Mesenchymal stem cell (in vitro differentiated cells and primary cell): ENCODE results near the gene DBNDD1.

Source experiments
- DNase-seq: peaks from one replicate; pipeline ENCODE4 v3.0.0-alpha.2; 2013
- H2AFZ ChIP-seq: one replicate; pipeline ENCODE4 v1.6.1; 2013; ENCODE audit warnings: low read depth, mild to moderate bottlenecking, control low read depth, inconsistent platforms, low read length, moderate library complexity
- H2AK5ac ChIP-seq: 2 replicates; pipeline ENCODE4 v1.6.1; 2013; ENCODE audit warnings: low read length, moderate library complexity, mild to moderate bottlenecking, inconsistent platforms; ENCODE audit not compliant: severe bottlenecking
- H2BK120ac ChIP-seq: one replicate; pipeline ENCODE4 v1.6.1; 2013; ENCODE audit warnings: low read depth, mild to moderate bottlenecking, inconsistent platforms, low read length, moderate library complexity
- H2BK12ac ChIP-seq, 2 experiments: one replicate each; pipeline ENCODE4 v1.6.1; 2013; ENCODE audit warnings: inconsistent platforms in 2 of 2, low read length in 2 of 2, mild to moderate bottlenecking in 2 of 2, moderate library complexity in 2 of 2, control low read depth in 1 of 2
- H2BK15ac ChIP-seq: one replicate; pipeline ENCODE4 v1.6.1; 2013; ENCODE audit warnings: mild to moderate bottlenecking, low read depth, inconsistent platforms; ENCODE audit not compliant: poor library complexity, severe bottlenecking
- H2BK5ac ChIP-seq: 2 replicates; pipeline ENCODE4 v1.6.1; 2013; ENCODE audit warnings: low read depth, mild to moderate bottlenecking, low read length, control low read depth, inconsistent platforms; ENCODE audit not compliant: poor library complexity, severe bottlenecking
- H3K14ac ChIP-seq, 2 experiments: one replicate each; pipeline ENCODE4 v1.6.1; 2013; ENCODE audit warnings: inconsistent platforms in 2 of 2, low read length in 2 of 2, control low read depth in 1 of 2, mild to moderate bottlenecking in 1 of 2, moderate library complexity in 1 of 2
- H3K18ac ChIP-seq, 2 experiments: one replicate each; pipeline ENCODE4 v1.6.1; 2013; ENCODE audit warnings: inconsistent platforms in 2 of 2, low read length in 2 of 2, control low read depth in 1 of 2, low read depth in 1 of 2, mild to moderate bottlenecking in 1 of 2
- H3K23ac ChIP-seq, 2 experiments: one replicate each; pipeline ENCODE4 v1.6.1; 2013; ENCODE audit warnings: inconsistent platforms in 2 of 2, low read length in 2 of 2, mild to moderate bottlenecking in 2 of 2, moderate library complexity in 2 of 2, control low read depth in 1 of 2
- H3K27ac ChIP-seq: 2 replicates; pipeline ENCODE4 v1.5.1; 2013; ENCODE audit warnings: mild to moderate bottlenecking, moderate library complexity, low read length, control low read depth, inconsistent platforms; ENCODE audit not compliant: poor library complexity, severe bottlenecking
- H3K27me3 ChIP-seq, 2 experiments: 2 replicates each; pipeline versions ENCODE4 v1.6.1 to v1.7.0; 2013; ENCODE audit warnings: low read length in 2 of 2, mild to moderate bottlenecking in 2 of 2, moderate library complexity in 2 of 2, control low read depth in 1 of 2, inconsistent platforms in 1 of 2; ENCODE audit not compliant: control insufficient read depth in 1 of 2, insufficient read depth in 1 of 2
- H3K36me3 ChIP-seq, 2 experiments: 2 replicates each; pipeline versions ENCODE4 v1.6.1 to v1.7.0; 2013; ENCODE audit warnings: low read length in 2 of 2, control low read depth in 1 of 2, inconsistent platforms in 1 of 2, low read depth in 1 of 2, mild to moderate bottlenecking in 1 of 2; ENCODE audit not compliant: insufficient read depth in 2 of 2, control insufficient read depth in 1 of 2
- H3K4ac ChIP-seq, 2 experiments: one replicate each; pipeline ENCODE4 v1.6.1; 2013; ENCODE audit warnings: inconsistent platforms in 2 of 2, low read length in 2 of 2, mild to moderate bottlenecking in 2 of 2, moderate library complexity in 2 of 2, control low read depth in 1 of 2, low read depth in 1 of 2
- H3K4me1 ChIP-seq: 2 replicates; pipeline ENCODE4 v1.6.1; 2013; ENCODE audit warnings: low read depth, low read length, control low read depth; ENCODE audit not compliant: control insufficient read depth, insufficient read depth
- H3K4me2 ChIP-seq: 2 replicates; pipeline ENCODE4 v1.6.1; 2013; ENCODE audit warnings: low read length, mild to moderate bottlenecking, inconsistent platforms; ENCODE audit not compliant: poor library complexity, severe bottlenecking
- H3K4me3 ChIP-seq, 2 experiments: 2 replicates each; pipeline versions ENCODE4 v1.5.1 to v1.7.0; 2013; ENCODE audit warnings: low read length in 2 of 2, mild to moderate bottlenecking in 2 of 2, control low read depth in 1 of 2, low read depth in 1 of 2; ENCODE audit not compliant: insufficient read depth in 1 of 2
- H3K79me1 ChIP-seq: replicated peaks from 2 replicates; pipeline ENCODE4 v1.6.1; 2013; ENCODE audit warnings: mild to moderate bottlenecking, control low read depth, low read length, inconsistent platforms; ENCODE audit not compliant: poor library complexity, severe bottlenecking
- H3K9ac ChIP-seq: 2 replicates; pipeline ENCODE4 v1.7.0; 2013; ENCODE audit warnings: mild to moderate bottlenecking, low read length, moderate library complexity
- H3K9me3 ChIP-seq: 2 replicates; pipeline ENCODE4 v1.7.0; 2013; ENCODE audit warnings: mild to moderate bottlenecking, low read length; ENCODE audit not compliant: control insufficient read depth
- H4K8ac ChIP-seq: one replicate; pipeline ENCODE4 v1.6.1; 2013; ENCODE audit warnings: inconsistent platforms, mild to moderate bottlenecking, low read length, moderate library complexity
- H4K91ac ChIP-seq: one replicate; pipeline ENCODE4 v1.6.1; 2013; ENCODE audit warnings: mild to moderate bottlenecking, low read length, inconsistent platforms
- WGBS: methylation state at CpG from one replicate; pipeline ENCODE4 v1.1.7; 2013; ENCODE audit warnings: mixed read lengths; 5-methylcytosine and 5-hydroxymethylcytosine counted together

DBNDD1 gene

GRCh38 chr16:90046122-90046970 is 27.1 kb upstream of the DBNDD1 start:
- Histone ChIP-seq H3K79me1 (no peaks in the 10 kb centered on the region), H4K91ac (peak overlapping the region; percentile 84), H3K4me2 (peak overlapping the region; percentile 3), H2BK120ac (no peak overlapping the region), H2AK5ac (no peak overlapping the region), H4K8ac (peak overlapping the region; percentile 89), H3K18ac (peak overlapping the region in 1 of 2 experiments; percentile 84), H3K4ac (no peak overlapping the region), H2BK5ac (no peak overlapping the region), H2BK12ac (peak overlapping the region in 1 of 2 experiments; percentile 0), H3K27me3 (peaks cover 7 to 12% of the 10 kb centered on the region in 2 experiments), H3K9me3 (no peaks in the 10 kb centered on the region), H3K14ac (peak overlapping the region in 1 of 2 experiments; percentile 66), H3K27ac (no peak overlapping the region), H3K4me3 (peak overlapping the region in 1 of 2 experiments; percentile 63), H3K23ac (peak overlapping the region in 1 of 2 experiments; percentile 63), H2AFZ (peak overlapping the region; percentile 72), H3K4me1 (peaks cover 19% of the 10 kb centered on the region), H2BK15ac (no peak overlapping the region), H3K9ac (peak overlapping the region; percentile 68), H3K36me3 (peaks cover 24 to 25% of the 10 kb centered on the region in 2 experiments)
- 67% methylated on average over 20 of the region's 23 CpGs for WGBS
- no peak for DNase-seq

- Histone ChIP-seq H3K27me3 (peaks cover 7 to 9% of the 10 kb centered on the region in 2 experiments), H3K4me2 (no peak overlapping the region), H3K4me1 (peaks cover 19% of the 10 kb centered on the region), H2BK15ac (no peak overlapping the region), H3K18ac (no peak overlapping the region), H3K4ac (no peak overlapping the region), H2BK120ac (no peak overlapping the region), H3K9ac (no peak overlapping the region), H4K91ac (no peak overlapping the region), H2BK12ac (no peak overlapping the region), H3K14ac (no peak overlapping the region), H3K27ac (no peak overlapping the region), H2AFZ (no peak overlapping the region), H3K23ac (no peak overlapping the region), H2AK5ac (no peak overlapping the region), H2BK5ac (no peak overlapping the region), H3K79me1 (no peaks in the 10 kb centered on the region), H4K8ac (no peak overlapping the region), H3K9me3 (no peaks in the 10 kb centered on the region), H3K4me3 (no peak overlapping the region), H3K36me3 (peaks cover 41 to 42% of the 10 kb centered on the region in 2 experiments)
- DNase-seq = no peak
- 92% methylated on average over 7 of the region's 7 CpGs for WGBS
These were observed 24.9 kb upstream of the DBNDD1 start for GRCh38 chr16:90044111-90044551.

- Histone ChIP-seq H4K91ac (no peak overlapping the region), H4K8ac (no peak overlapping the region), H2AFZ (no peak overlapping the region), H3K4me3 (no peak overlapping the region), H2BK120ac (no peak overlapping the region), H2AK5ac (no peak overlapping the region), H3K27me3 (peaks cover 6 to 7% of the 10 kb centered on the region in 2 experiments), H3K14ac (no peak overlapping the region), H3K4ac (no peak overlapping the region), H2BK12ac (no peak overlapping the region), H3K36me3 (peaks cover 44 to 48% of the 10 kb centered on the region in 2 experiments), H3K79me1 (no peaks in the 10 kb centered on the region), H3K9ac (no peak overlapping the region), H3K9me3 (no peaks in the 10 kb centered on the region), H2BK15ac (no peak overlapping the region), H3K4me1 (peaks cover 19% of the 10 kb centered on the region), H2BK5ac (no peak overlapping the region), H3K18ac (no peak overlapping the region), H3K27ac (no peak overlapping the region), H3K4me2 (no peak overlapping the region), H3K23ac (no peak overlapping the region)
- DNase-seq = no peak
- 91% methylated on average over 18 of the region's 20 CpGs for WGBS
These were observed 24.3 kb upstream of the DBNDD1 start for GRCh38 chr16:90043526-90043925.

- Histone ChIP-seq H2BK15ac (no peak overlapping the region), H3K4ac (no peak overlapping the region), H3K4me1 (peaks cover 19% of the 10 kb centered on the region), H2AFZ (no peak overlapping the region), H3K14ac (no peak overlapping the region), H3K79me1 (no peaks in the 10 kb centered on the region), H3K4me3 (no peak overlapping the region), H3K4me2 (no peak overlapping the region), H2BK120ac (no peak overlapping the region), H3K27ac (no peak overlapping the region), H3K36me3 (peaks cover 49 to 52% of the 10 kb centered on the region in 2 experiments), H3K27me3 (peaks cover 6 to 7% of the 10 kb centered on the region in 2 experiments), H3K23ac (no peak overlapping the region), H2BK5ac (no peak overlapping the region), H2AK5ac (no peak overlapping the region), H2BK12ac (no peak overlapping the region), H3K9me3 (no peaks in the 10 kb centered on the region), H3K9ac (no peak overlapping the region), H4K8ac (no peak overlapping the region), H3K18ac (no peak overlapping the region), H4K91ac (no peak overlapping the region)
- no peak for DNase-seq
- WGBS = 91% methylated on average over 19 of the region's 19 CpGs
These were observed 23.8 kb upstream of the DBNDD1 start for GRCh38 chr16:90042946-90043514.
